Jurkat, Clone E6-1 (cell line): Measurements from ENCODE around the gene BCL11A.
A peak's percentile ranks its signal among the peaks of the same experiment; 100 is the strongest.

Experiments
- DNase-seq: peaks from one replicate; pipeline ENCODE4 v3.0.0-alpha.2; 2011; ENCODE audit warnings: low read depth, low spot score
- H3K4me3 ChIP-seq: 2 replicates; pipeline ENCODE4 v1.5.1; 2011; ENCODE audit warnings: mild to moderate bottlenecking, low read length, control low read depth, moderate library complexity

Gene BCL11A

DNA sequence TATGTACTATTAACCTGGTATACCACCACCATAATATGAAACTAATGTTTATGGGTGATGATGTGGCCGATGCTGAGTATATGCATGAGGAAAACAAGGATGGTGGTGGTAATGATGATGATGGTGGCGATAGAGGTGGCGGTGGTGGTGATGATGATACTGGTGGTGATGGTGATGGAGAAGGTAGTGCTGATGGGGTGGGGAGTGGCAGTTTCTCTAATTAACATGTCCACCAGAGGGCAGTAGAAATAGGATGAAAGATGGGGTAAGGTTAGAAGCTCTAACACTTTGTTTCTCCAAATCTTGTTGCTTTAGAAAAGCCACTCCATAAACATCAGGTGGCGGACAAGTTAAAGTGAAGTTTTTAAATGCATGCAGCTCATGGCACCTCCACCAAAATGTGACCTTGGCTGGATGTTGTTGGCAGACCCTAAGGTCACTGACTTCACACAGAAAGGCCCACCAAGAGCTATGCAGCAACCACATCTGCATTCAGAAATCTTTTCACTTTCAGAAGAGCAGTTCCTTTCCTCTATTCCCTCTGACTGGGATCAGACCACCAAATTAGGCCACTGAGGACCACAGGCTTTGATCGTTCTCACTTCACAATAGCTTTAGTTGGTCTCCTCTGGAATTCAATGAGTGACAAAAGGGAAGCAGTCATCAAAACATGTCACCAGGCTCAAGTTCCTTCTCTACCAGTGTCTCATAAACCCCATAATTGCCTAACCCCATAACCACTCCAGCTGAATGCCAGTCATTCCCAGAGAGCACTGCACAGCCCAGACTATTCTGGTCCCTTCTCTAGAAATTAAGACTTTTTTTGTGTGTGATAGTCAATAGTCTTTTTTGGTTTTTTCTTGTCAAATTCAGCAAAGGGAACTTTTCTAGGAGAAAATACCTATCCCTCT is 7.5 kb upstream of the BCL11A start:
- no peak for DNase-seq
- H3K4me3 ChIP-seq = no peak overlapping the region

DNA sequence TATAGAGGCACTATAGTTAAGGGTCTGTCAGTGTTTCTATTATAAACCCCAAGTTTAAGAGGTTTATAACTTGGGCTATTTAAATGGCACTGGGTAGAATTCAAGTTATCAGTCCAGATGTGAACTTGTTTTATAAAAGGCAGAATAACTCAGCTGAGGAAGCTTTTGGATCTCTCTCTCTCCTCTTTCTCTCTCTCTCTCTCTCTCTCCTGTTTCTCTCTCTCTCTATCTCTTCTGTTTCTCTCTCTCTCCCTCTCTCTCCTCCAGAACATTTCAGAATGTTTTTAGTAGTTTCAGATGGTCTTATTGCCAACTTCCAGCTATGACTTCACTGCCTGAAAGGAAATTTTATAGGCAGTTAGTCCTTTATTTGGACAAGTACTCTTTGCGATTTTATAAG is 6.4 kb upstream of the BCL11A start:
- DNase-seq = no peak
- H3K4me3 ChIP-seq = no peak overlapping the region

DNA sequence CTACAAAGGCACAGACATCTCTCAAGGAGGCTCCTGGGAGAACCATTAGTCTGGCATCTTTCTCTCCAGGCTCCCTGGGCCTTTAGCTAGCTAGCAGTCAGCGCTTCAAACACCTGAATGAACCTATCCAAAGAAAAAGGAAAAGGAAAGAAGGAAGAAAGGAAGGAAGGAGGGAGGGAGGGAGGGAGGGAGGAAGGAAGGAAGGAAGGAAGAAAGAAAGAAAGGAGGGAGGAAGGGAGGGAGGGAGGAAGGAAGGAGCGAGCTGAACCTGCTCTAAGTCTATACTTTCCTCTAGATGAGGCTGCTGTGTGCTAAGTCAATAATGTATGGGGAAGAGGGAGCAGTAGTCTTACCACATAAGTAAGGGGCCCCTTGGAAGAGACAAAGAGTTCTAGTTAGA is 5.1 kb upstream of the BCL11A start:
- no peak for DNase-seq
- no peak overlapping the region for H3K4me3 ChIP-seq

DNA sequence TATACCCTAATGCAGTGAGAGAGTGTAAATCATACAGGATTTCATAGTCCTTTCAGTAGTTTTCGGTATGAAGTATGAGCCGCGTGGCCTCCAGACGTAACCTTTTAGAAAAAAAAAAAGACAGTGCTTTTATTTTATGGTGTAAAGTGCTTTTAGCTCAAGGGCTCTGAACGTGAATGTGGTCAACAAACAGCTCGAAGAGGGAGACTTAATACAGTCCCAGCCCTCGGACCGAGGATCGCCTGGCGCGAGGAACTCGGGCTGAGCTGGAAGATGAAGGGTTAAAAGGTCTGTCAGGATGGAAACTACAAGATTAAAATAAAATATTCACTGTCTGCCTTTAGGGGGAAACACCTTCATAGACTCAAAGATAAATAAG is 4.0 kb upstream of the BCL11A start:
- no peak for DNase-seq
- peak overlapping the region; percentile 87 for H3K4me3 ChIP-seq

DNA sequence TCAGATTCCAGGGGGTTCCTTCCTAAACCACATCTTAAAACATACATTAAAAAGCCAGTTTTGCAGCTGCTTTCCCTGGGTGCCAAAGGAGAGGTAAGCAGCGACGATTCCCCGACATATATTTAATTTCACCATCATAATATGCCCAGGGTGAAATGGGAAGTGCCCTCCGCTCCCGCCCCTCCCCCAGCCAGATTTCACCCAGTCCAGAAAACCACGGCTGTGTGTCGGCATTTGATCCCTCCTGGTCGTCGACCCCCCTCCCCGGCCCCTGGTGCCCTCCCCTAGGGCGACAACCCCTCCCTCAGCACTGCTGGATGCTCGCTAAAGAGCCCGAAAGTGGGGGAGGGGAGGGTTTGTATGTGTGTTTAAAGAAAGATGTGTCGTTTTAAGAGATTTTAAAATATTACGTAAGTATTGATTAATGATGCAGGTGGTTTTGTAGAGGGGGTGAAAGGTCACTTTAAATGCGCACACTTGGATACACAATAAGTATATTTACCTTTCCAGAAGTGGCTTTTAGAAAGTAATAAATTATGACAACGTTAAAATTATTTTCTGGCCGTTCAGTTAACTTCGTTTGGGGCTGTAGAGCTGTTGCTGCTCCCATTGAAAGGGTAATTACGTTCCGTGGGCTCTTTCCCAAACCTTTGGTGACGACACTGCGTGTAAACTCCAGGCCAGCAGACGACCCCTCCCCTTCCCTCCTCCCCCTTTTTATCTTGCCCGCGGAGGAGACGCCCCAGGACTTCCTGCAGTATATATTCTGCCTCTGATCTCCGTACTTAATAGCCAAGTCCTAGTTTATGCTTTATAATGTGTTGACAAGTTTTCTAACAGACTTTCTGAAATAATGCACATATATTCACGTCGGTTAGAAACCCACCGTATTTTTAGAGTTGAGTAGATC is 3.4 kb upstream of the BCL11A start:
- H3K4me3 ChIP-seq = peak overlapping the region; percentile 87
- DNase-seq = no peak

DNA sequence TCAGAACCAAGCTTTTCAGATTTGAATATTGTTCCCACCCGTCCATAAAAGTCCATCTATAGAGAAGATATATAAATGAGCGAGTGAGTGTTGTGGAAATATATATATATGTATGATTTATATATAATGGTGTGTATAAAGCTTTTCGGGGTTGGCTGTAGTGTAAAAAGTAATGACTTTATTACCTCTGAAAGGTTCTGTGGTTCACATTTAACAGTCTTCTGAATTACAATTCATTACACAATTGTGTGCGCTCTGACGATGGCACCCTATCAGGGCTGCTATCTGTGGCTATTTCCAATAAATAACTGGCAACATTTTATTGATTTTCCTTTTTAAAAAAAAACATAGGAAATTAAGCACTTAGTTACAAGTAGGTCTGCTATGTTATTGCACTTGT is 2.7 kb upstream of the BCL11A start:
- no peak for DNase-seq
- H3K4me3 ChIP-seq = peak overlapping the region; percentile 87

DNA sequence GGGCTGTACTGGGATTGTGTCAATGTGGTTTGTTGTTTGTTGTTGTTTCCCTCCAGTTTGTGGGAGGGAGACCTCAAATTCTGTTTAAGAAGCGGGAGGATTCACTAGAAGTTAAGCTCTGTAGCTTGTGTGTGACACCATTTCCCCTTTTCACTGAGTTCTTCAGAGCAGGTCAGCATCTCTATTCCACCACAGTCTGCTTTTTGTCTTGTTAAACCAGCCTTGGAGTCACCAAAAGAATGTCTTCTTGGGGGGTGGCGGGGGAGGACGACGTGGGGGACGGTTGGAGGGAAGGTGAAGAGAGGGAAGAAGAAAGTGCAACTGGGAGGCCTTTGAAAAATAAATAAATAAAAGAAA is 2.3 kb upstream of the BCL11A start:
- peak overlapping the region; percentile 87 for H3K4me3 ChIP-seq
- DNase-seq = no peak

DNA sequence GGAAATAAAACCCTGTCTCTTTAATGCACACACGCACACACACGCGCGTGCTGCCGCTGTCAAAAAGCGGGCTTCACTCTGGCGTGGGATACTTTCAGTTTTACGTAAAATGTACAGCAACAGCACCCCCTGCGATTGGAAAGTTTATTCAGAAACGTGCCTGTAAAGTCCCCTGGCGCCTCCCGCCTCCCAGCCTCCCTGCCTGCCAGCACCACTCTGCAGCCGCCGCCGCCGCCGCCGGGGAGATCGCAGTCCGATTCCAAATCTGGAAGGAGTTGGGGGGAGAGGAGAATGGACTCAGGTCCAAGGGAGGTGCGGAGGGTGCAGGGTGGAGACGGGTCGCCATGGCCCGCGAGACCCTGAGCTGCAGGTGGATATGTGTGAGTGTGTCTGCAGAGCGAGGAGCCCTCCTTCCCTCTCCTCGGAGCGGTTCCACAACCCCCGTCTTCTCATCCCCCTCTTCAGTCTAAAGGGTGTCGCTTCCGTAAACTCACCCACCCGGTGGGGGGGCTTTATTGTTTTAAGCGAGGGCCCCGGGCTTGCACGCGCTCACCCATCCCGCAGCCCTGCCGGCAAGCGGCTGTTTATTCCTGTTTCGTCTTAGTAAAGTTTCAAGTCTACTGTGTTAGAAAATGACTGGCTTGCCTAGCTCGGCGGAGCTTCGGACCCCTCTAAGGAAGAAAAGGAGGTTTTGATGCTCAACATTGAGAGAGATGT is 1.8 kb upstream of the BCL11A start:
- peak overlapping the region; percentile 87 for H3K4me3 ChIP-seq
- peak; percentile 88 for DNase-seq

DNA sequence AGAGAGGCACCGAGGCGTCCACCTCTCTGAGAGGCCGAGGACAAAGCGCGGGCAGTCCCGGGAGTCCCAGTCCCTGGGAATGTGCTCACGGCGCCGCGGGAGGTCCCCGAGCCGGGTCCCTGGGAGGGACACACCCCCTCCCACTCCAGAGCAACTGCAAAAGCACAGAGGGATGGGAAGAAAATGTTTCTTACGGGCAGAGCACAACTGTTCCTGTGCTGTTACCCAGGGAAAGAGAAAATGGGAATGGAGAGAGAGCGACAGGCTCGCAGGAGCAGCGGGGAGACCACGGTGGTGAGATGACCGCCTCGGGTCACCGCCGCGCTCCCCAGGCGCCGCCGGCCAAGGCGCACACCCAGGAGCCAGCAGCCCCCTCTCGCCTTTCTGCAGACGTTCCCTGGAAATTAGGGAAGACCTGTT is 1.2 kb upstream of the BCL11A start:
- DNase-seq = no peak
- H3K4me3 ChIP-seq = peak overlapping the region; percentile 87

DNA sequence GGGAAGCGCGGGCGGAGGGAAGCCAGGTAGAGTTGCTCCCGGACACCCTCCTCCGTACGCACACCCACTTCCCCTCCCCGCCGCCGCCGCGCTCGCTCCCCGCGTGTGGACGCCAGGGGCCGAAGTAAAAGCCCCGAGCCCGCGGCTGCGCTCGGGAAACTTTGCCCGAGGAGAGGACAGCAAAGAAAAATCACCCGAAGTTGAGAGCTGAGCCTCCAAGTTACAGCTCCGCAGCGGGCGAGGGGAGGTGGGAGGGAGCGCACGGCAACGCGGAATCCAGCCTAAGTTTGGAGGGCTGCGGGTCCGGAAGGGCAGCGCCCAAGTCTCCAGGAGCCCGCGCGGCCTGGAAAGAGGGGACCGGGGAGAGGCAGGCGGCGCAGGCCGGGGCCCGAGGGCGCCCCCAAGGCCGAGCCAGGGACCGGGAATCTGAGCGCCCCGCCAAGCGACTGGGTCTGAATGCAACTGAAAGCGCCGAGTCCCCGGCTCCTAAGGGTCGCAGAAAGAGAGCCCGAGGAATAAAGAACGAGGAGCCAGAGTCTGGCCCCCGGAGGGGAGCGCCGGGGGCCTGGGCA is 706 bp upstream of the BCL11A start:
- H3K4me3 ChIP-seq = peak overlapping the region; percentile 87
- DNase-seq = no peak

DNA sequence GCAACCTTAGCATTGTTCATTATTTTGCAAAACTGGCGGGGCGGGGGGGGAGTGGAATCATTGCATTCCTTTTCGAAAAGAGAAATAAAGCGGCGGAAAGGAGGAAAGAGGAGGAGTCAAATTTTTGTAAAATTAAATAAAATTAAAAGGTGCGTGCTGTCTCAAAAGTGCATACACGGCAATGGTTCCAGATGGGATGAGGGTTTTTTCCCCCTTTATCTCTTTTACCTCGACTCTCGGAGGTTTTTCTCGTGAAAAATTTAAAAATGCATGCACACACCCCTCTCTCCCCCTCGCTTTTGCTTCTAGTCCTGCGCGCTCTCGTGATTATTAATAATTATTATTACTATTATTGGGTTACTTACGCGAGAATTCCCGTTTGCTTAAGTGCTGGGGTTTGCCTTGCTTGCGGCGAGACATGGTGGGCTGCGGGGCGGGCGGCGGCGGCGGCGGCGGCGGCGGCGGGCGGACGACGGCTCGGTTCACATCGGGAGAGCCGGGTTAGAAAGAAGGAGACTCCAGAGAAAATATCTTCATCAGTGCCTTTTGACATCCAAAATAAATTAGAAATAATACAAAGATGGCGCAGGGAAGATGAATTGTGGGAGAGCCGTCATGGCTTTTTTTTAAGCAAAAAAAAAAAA is 481 bp downstream of the BCL11A start:
- H3K4me3 ChIP-seq = peak overlapping the region; percentile 87
- DNase-seq = no peak

DNA sequence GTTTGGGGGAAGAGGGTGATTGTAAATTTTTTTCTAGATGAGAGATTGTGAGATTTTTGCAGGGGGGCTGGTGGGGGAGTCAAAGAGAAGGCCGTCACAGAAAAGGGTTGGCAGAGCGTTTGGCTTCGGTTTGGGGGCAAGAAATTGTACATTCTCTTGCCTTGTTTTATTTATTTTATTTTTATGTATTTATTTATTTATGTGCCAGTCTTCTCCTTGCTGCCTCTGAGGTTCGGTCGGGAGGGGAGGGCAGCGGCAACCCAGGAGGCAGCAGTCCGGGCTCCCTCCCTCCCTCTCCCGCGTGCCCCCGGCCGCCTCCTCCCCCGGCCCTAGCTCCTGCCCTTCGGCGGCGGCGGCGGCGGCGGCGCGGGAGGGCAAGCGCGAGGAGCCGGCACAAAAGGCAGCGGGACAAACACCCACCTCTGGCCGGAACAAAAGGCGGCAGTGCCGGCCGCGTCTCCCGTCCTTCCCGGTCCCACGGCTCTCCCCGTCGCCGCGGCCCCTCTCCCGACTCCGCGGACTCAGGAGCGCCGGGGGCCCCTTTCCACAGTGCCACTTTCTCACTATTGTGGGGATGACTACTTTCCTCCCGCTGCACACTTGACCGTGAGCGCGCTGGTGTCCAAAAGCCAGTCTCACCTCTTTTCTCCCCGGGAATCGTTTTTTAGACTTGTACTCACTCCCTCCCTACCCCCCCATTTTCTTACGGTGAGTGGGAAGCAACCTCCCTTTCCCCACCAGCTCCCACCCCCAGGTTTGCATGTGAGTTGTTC is 1.2 kb downstream of the BCL11A start:
- peak overlapping the region; percentile 87 for H3K4me3 ChIP-seq
- no peak for DNase-seq

DNA sequence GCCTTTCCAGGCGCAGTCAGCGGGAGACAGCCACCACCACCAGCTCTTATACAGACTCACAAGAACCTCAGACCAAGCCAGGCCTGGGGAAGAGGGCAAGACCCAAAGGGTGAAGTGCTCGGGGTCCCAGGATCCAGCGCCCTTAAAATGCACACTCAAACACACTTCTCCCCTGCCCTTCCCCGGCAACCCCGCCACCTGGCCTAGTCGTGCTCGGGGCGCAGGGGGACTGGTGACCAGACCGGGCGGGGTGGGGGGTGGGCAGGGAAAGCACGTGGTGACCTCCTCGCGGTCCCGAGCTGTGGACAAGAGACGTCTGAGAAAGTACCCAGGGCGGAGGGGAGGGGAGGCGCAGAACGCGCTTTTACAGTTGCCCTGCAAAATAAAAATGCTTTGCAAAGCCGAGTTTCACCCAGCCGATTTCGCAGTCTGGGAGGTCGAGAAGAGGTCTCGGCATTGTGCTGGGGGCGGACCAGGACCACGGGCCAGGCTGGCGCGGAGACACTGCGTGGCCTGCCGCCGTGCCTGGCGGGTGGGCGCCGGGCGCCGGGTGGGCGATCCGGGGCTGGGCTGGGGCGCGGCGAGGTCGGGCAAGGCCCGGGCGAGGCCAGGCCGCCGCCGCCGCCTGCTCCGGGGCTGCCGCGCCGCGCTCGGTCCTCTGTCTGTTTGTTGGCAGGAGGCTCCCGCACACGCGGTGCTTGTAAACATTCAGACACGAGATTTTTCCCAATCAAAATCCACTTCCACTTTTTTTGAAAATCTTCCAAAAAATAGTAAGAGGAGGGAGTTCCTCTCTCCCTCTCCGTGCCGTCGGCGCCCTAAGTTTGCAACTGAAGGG is 2.0 kb downstream of the BCL11A start:
- peak overlapping the region; percentile 87 for H3K4me3 ChIP-seq
- DNase-seq = no peak

DNA sequence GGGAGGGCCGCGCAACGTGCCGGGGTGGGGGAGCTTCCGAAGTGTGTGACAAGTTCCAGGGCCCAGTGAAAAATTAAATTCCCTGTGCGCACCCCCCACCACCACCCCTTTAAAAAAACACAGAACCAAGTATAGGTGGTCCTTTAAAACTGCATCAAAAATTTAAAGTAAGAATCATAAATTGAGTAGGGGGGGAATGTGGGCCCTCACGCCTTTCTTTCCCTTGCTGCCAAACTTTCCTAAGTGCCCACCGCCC is 2.5 kb downstream of the BCL11A start:
- DNase-seq = no peak
- peak overlapping the region; percentile 87 for H3K4me3 ChIP-seq

DNA sequence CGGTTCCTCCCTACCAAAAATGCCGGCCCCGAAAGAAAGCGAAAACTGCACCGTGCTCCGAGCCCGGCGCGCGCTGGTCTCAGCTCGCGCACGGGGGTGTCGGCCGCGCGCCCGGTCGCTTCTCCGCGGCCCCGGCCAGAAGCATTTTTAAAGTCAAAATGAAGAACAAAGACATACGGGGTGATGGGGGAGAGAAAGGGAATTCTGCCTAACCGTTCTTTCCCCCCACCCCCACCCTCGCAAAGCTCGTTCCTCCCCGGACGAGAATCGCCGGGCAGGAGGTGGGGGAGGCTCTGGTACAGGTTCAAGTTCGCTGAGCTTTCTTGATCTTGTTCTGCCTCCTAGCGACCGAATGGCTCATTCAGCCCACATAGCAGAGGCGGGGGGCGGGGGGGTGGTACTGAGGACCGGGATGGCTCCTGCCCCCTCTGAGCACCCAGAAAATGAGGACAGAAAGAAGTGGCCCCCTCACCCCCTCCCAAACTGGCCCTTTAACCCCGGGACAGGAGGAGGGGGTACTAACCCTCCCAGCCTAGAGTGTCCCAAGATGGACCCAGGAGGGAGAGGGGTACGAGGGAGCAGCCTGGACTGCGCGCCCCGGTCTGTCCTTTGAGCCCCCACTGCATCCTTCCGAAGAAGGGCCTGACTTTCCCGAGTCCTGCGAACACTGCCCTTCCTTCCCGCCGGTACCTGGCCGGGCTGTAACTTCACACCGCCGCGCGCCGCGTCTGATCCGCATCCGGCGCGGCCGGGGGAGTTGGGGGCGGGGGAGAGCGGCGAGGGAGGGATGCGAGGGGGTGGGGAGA is 3.1 kb downstream of the BCL11A start:
- H3K4me3 ChIP-seq = peak overlapping the region; percentile 87
- peak; percentile 86 for DNase-seq

DNA sequence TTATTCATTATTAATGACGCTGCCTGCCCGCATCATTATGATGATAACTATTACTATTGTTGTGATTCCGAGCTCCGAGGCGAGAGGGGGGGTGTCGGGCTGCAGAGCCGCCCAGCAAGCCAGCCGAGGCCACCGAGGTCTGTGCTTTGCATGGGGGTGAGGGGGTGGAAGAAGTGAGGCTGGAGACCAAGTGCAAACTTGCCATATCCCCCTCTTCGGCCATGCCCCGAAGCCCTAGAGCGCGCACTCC is 3.6 kb downstream of the BCL11A start:
- no peak for DNase-seq
- H3K4me3 ChIP-seq = peak overlapping the region; percentile 87
